HG03521 (cell line): ENCODE measurements around the gene ZC3HAV1.
"Not testable (repeated sequence)": the region's sequence is repeated elsewhere in the genome, so short reads cannot be mapped to it uniquely, and the experiment has no call there.

ENCODE experiments used
- ATAC-seq: cut with Tn5 transposase; IDR thresholded peaks from one replicate; pipeline ENCODE4 v1.9.1; 2021; ENCODE audit warnings: mild to moderate bottlenecking, moderate library complexity; ENCODE audit not compliant: unreplicated experiment

Gene ZC3HAV1

DNA sequence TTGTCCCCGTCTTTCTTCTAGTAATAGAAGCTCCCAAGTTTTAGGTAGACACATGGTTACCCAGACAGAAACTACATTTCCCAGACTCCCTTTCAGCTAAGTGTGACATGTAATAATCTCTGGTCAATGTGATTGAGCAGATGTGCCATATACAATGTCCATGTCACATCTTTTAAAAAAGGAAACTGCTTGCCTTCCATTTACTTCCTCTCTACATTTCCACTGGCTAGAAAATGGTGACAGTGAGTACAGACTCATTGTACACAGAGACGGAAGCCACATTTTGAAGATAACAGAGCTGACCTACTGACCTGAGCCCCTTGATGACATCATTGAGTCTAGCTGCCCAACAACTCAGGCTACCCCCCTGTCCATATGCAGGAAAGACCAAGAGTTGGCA lies 21.3 kb downstream of the ZC3HAV1 start:
- ATAC-seq = no peak

DNA sequence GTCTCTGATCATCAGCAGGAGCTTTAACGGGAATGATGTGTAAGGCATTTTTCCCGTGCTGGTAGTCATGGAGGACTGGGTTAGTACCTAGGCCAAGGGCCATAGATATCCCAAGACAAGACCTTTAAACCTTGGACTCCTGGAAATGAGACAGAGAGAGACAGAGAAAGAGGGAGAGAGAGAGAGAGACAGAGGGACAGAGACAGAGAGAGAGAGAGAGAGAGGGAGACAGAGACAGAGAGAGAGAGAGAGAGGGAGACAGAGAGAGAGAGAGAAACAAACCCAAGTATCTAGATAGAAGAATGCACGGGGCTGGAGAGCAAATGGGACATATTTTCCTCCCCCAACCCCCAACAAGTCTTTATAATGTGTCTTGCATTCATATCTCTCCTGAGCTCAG lies 22.3 kb downstream of the ZC3HAV1 start:
- ATAC-seq = no peak

- no peak for ATAC-seq
Observed at GRCh38 chr7:139086454-139086853, 23.1 kb downstream of the ZC3HAV1 start.

GRCh38 chr7:139084709-139085108 lies 24.8 kb downstream of the ZC3HAV1 start:
- no peak for ATAC-seq

- no peak for ATAC-seq
Observed at GRCh38 chr7:139081584-139081983, 27.9 kb downstream of the ZC3HAV1 start.

GRCh38 chr7:139080905-139081304 lies 28.6 kb downstream of the ZC3HAV1 start:
- ATAC-seq = no peak

DNA sequence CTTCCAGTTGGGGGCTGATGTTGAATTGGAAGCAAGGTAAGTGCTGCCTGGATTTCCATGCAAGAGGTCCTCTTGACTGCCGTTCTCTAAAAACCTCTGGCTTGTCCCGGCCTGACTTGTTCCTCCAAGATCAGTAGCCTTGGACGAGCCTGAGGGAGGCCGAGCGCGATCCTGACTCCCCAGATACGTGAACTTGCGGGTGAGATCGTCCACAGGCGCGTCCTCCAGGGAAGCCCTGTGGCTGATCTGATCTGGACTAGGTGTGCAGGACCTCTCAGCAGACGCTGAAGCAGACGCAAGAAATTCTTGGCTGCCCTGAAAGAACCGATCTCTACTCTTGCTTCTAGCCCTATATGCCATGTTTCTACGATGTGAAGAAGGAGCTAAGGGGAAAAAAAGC lies 29.7 kb downstream of the ZC3HAV1 start:
- no peak for ATAC-seq

GRCh38 chr7:139078911-139079310 lies 30.6 kb downstream of the ZC3HAV1 start:
- ATAC-seq = no peak

DNA sequence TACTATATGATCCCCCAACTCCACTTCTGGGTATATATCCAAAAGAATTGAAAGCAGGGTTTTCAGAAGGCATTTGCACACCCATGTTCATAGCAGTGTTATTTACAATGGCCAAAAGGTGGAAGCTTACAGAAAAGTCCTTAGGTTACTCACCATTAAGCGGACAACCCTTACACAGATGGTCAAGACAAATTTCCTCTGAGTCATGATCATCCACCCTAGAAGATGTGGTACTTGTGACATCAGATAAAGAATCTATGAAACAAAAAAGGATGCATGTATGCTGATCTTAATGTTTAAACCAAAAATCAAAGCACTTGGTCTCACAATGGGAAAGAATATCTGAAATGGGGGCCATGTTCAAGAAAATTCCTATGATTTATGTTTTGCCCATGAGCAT lies 31.1 kb downstream of the ZC3HAV1 start:
- no peak for ATAC-seq

GRCh38 chr7:139077706-139078105 lies 31.8 kb downstream of the ZC3HAV1 start:
- not testable (repeated sequence) for ATAC-seq

DNA sequence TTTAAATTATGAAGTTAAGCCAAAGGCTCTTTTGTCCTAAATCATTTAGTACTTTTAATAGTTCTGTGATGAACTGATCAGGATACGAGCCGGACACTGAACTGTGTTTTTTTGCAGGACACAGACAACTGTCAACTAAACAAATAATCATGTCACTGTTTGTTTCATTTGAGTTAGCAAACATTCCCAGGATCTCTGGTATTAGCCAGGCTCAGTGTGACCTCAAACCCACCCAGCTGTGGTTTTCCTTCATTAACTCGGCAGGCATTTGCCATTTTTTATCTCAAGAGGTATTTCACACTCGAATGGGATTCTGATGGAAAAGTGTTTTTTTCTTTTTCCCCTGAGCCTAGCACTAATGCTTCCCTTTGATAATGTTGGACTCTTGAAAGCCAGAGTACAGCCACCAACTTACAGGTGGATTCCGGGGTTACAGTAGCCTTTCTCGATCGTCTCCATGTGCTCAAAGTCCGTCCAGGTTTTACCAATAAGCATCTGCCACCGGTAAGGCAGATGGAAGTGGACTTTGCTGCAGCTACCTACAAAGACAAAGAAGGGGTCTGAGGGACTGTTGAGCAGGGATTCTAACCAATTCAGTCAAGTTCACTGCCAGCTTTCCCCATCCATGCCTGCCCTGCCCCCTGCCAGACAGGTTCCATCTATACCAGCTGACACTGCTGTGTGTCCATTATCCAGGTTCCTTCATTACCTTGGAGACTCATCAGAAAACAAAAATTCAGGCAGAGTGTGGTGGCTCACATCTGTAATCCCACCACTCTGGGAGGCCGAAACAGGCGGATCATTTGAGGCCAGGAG lies 33.4 kb downstream of the ZC3HAV1 start:
- no peak for ATAC-seq

- ATAC-seq = peak; percentile 80
Observed at GRCh38 chr7:139075031-139075652, 34.4 kb downstream of the ZC3HAV1 start.

DNA sequence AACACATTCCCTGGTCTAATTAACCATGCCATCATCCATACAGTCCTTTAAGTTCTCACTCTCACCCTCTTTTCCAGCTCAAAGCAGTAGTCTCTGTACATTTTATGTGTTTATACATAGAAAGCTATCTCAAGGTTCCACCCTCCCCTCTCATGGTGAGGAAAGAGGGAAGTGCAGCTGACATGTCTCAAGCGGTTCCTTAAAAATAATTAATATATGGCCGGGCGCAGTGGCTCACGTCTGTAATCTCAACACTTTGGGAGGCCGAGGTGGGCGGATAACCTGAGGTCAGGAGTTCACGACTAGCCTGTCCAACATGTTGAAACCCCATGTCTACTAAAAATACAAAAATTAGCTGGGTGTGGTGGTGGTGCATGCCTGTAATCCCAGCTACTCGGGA lies 36.7 kb downstream of the ZC3HAV1 start:
- no peak for ATAC-seq

- ATAC-seq = no peak
Observed at GRCh38 chr7:139071680-139072079, 37.8 kb downstream of the ZC3HAV1 start.

DNA sequence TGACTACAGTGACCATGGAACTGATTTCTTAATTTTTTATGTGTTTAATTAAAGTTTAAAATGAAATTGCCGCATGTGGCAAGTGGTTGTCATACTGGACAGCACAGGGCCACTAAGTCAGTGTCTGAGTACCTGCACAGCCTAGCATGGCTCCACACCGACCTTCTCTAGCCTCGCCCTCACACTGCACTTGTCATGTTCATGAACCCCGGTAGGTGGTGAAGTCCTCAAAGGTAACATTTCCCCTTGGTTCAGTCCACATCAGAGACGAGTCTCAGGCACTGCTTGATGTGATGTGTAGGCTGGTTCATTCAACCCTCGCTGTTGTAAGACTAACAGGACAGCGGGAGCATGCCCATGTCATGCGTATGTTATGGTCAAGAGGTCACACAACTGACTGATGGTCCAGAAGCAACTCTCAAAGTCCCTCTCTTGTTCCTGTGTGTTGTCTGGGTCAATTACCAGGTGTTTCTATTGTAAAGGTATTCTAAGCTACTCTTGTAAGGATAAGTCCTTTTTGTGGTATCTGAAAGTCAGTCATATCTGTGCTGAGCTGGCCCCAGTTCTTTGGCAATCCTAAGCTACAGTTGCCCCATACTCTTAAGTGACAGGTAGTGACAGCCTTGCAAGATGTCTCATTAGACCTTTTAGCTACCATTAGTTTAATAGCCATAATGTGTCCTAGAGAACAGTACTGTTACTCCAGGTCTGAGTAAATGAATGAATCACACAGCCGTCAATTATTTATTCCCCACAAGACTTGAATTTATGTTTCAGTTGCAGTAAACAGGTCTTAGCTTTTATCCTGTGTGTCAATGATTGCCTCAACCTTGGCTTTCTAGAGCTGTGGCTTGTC lies 40.7 kb downstream of the ZC3HAV1 start:
- ATAC-seq = no peak

DNA sequence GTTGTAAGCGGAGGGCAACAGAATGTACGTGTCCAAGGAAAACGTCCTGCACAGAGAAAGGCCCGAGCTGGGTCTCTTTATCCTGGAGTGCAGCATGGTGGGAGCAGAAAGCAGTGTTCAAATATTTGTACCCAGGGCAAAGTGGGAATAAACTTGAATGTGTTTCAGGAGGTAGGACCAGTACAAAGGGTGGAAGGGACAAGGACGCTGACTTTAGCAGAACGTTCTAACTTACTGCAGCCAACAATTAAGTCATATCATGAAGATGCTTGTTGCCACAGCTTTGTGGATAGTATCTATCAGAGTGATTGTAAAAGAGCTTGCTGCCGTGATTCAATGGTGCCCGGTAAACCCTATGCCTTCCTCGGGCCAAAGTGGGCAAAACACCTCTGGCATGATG lies 43.2 kb downstream of the ZC3HAV1 start:
- ATAC-seq = no peak

DNA sequence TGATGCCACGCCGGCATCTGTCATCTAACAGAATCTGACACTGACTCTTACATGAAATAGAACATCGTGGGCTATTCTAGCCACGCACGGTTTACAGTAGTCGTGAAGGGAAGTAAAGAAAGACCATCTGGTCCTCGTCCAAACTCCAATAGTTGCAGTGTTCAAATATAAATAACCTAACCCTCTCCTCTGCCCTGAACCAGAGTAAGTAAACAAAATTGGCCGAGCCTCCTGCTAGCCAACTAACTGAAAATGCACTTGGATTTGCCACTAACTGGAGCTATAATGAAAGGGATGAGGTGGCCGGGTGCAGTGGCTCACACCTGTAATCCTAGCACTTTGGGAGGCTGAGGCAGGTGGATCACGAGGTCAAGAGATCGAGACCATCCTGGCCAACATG lies 44.2 kb downstream of the ZC3HAV1 start:
- ATAC-seq = no peak

GRCh38 chr7:139061416-139061815 lies 48.1 kb downstream of the ZC3HAV1 start:
- no peak for ATAC-seq

- no peak for ATAC-seq
Observed at GRCh38 chr7:139060695-139061237, 48.8 kb downstream of the ZC3HAV1 start.

- ATAC-seq = no peak
Observed at GRCh38 chr7:139059905-139060304, 49.6 kb downstream of the ZC3HAV1 start.

DNA sequence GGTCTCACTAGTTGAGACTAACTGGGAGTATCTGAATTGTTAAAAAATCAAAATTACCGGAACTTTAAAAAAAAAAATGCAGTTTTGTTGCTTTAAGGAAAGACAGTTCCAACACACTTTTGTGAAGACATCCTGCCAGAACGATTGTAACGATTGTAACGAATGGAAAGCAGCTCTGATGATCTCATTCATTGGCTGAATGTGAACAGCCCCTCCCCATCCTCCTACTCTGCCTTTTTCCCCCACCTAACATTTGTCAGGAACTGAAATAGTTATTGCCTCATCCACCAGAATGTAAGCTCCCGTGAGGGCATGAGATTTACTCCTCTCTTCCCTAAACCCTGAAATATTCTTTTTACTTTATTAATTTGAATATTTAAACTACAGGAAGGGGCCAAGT lies 50.6 kb downstream of the ZC3HAV1 start:
- ATAC-seq = no peak
